ENCODE results near the gene CDYL. TPM values are rescaled to one million over a fixed set of nuclear protein-coding genes. Genes with fewer than 3 reads are reported as not detected.
"Not testable (repeated sequence)": the region's sequence is repeated elsewhere in the genome, so short reads cannot be mapped to it uniquely, and the experiment has no call there.

CDYL gene
- total RNA-seq, 1 donor from 2014 or later = 51.9 TPM

DNA sequence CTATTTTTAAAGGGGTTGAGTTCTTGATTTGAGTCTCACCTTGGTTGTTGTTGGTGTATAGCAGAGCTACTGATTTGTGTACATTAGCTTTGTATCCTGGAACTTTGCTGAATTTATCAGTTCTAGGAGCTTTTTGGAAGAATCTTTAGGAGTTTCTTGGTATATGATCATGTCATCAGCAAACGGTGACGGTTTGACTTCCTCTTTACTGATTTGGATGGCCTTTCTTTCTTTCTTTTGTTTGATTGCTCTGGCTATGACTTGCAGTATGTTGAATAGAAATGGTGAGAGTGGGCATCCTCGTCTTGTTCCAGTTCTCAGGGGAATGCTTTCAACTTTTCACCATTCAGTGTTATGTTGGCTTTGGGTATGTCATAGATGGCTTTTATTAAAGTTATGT lies 64.0 kb downstream of the CDYL start:
- DNase-seq (ENCODE audit: low spot score) = no peak

DNA sequence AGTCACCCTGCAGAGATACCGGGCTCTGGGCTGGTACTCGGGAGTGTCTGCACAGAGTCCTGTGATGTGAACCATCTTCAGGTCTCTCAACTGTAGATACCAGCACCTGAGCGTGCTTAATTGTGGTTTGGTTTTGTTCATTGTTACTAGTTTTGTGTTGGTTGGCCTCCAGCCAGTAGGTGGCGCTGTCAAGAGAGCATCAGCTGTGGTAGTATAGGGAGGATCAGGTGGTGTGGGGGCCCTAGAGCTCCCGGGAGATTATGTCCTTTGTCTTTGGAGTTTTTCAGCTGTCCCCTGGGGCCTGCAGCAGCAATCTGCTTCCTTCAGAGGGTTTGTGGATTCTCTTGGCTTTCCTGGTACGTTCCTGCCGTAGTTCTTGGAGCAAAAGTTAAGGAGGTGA lies 67.9 kb downstream of the CDYL start:
- no peak for DNase-seq (ENCODE audit: low spot score)

DNA sequence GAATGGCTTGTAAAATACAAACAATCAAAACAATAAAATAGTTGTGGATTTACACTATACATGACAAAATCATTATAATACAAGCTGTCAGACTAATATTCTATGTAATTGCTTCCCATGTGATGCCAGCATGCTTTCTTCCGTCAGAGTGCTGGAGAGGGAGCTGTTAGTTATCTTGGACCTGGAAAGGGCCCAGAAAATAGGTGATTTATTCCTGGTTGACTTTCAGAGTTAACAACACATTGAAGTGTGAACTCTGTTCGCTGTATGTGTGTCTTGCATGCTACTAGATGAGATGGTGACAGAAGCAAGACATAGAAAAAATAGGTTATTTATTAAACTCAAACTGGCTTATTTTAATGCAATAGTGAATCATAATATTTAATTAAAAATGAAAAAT lies 70.2 kb downstream of the CDYL start:
- no peak for DNase-seq (ENCODE audit: low spot score)

DNA sequence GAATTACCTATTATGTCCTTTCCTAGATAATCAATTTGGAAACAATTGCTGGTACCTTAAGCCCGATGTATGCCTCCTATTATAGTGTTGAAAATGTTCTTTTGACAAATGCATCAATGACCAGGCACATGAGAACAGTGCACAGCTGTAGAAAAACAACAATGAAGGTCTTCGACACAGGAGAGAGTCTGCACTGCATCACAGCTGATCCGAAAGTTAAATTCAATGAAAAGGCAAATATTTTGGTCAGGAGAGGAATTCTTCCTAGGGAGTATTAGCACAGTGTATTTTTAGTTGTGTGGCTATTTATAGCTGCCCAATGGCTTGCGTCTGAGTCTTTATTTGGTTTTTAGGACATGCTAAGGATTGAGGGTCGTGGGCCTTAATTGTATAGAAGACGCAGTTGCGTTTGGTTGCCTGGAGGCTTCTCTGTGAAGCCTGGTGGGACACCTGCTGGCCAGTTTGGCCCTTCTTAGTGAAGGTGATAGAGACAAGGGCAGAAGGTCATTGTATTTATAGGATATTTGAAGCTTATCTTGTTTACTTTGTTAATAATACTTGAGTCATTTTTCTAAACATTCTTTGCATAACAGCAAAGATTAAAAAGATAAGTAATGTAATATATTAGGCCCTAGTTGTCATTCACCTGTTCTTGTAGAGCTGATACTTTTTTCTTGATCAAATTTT lies 72.3 kb downstream of the CDYL start:
- DNase-seq (ENCODE audit: low spot score) = no peak

DNA sequence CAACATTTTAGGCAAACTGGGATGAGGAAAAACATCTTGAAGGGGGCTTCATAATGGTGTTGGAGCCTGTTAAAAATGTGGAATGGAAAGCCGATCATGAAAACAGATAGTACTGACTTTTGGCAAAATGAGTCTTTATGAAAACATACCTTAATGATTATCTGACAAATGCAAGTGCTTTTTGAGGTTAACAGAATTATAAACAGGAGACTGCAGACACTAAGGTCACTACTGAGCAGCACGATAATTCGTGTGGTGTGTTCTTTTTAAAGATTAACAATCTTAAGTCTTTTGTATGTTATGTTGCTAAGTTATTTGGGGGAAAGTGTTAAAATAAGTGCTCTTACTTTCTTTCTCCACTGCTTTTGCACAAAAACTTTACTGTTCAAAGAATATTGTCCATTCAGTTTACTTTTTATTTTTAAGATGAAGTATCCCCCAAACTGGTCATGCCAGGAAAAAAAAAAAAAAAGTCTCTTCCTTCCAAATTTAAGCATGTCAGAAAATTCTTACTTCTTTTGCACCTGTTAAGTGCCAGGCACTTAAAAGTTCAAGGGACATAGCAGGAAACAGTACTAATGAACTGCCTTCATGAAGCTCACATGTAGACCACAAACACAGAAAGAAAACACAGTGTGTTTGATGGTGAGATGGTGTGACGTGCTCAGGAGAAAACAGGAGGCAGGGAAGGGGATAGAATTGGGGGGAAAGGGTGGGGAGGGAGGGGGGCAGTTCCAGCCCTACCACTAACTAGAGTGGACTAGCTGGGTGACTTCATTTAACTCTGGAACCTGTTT lies 73.2 kb downstream of the CDYL start:
- no peak for DNase-seq (ENCODE audit: low spot score)

DNA sequence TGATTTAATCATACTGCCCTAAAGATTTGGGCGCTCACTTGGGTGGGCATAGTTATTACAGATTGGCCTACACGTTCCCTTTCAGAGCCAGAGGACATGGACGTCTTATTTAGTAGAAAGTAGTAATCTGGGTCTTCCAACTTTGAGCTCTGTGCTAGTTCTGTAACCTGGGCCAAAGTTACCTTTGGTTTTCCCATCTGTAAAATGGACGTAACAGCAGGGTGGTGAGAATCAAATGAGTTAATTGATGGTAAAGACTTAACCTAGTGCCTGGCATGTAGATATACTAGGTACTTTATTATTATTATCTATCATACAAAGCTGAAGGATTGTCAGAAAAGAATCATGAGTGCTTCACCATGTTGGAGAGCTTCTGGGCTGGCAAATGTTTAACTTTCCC lies 74.8 kb downstream of the CDYL start:
- DNase-seq (ENCODE audit: low spot score) = no peak

DNA sequence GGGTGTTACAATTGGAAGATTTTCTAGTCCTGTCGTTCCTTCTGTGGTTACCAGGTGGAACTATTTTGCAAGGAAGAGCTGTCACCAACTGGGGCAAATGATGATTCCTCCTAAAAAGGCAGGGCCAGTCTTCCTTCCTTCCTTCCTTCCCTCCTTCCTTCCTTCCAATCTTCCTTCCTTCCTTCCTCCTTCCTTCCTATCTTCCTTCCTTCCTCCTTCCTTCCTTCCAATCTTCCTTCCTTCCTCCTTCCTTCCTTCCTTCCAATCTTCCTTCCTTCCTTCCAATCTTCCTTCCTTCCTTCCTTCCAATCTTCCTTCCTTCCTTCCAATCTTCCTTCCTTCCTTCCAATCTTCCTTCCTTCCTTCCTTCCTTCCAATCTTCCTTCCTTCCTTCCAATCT lies 76.0 kb downstream of the CDYL start:
- DNase-seq (ENCODE audit: low spot score) = not testable (repeated sequence)

DNA sequence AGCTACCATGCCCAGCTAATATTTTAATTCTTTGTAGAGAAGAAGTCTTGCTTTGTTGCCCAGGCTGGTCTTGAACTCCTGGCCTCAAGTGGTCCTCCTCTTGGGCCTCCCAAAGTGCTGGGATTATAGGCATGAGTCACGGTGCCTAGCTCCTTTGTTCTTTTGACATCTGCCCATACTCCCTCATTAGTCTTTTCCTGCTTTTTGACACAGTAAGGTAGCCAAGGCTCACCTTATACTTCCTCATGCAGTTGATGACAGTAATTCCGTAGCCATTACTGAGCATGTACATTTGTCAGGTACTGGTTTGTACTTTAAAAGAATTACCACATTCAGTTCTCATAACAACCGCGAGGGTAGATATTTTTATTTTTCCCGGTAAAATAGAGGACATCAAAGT lies 76.7 kb downstream of the CDYL start:
- DNase-seq (ENCODE audit: low spot score) = no peak

DNA sequence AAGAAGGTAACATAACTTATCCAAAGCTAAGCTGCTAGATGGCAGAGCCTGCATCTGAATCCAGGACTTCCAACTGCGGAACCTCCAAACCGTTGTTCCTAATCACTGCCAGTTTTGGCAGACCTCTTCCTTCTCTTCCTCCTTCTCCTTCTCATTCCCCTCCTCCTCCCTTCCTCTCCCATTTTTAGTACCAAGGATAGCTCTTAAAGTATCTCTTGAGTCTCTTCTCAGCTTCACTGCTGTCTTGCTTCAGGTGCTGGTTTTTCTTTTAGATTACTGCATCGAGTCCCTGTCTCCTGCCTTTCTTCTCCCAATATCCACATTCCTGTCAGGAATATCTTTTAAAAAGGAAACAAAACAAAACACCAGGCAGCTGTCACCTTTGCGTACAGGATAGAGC lies 77.1 kb downstream of the CDYL start:
- no peak for DNase-seq (ENCODE audit: low spot score)

DNA sequence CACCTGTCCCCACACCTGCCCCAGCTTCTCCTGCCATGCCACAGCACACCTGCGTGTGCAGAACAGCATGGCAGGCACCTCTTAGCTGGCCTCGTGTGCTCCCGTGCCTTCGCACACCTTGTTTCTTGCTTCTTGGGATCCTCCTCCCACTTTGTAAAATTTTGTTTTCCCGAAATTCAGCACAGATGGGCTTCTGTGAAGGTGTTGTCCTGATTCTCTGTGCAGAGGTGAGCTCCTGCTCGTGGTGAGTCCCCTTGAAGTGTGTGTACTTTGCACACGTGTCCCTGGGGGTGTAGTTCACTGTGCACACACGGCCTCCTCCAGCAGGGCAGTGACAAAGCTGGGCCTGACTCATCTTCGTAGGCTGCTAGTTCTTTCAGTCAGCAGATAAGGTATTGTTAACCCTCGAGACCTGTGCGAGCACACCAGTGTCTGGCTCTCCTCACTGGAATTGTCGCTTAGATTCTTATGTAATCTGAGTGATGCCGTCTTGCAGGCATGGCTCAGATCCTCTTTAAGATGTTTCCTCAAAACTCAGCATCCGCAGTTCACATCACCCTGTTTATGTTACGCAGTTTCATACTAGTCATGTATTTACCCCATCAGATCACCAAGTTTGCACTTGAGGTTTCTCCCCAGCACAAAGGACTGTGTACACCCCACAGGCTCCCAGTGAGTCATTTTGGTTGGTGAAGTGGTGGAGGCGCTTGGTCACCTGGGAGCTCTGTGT lies 77.7 kb downstream of the CDYL start:
- DNase-seq (ENCODE audit: low spot score) = no peak

DNA sequence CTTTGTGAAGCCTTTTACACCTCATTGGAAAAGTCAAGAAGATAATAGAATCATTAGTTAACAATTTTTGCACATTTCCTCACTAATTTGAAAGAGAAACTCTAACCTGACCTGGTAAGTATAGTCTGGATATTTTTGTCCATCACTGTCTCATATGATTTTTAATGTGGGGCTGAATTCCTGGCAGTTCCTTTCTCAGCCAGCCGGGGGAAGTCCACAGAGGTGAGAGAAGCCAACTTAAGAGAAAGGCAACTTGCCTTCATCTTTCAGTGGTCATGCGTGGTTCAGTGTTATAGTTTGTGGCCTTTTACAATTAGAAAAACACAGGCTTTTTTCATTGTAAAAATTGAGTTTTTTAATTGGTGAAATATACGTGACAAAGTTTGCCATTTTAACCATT lies 80.6 kb downstream of the CDYL start:
- no peak for DNase-seq (ENCODE audit: low spot score)

DNA sequence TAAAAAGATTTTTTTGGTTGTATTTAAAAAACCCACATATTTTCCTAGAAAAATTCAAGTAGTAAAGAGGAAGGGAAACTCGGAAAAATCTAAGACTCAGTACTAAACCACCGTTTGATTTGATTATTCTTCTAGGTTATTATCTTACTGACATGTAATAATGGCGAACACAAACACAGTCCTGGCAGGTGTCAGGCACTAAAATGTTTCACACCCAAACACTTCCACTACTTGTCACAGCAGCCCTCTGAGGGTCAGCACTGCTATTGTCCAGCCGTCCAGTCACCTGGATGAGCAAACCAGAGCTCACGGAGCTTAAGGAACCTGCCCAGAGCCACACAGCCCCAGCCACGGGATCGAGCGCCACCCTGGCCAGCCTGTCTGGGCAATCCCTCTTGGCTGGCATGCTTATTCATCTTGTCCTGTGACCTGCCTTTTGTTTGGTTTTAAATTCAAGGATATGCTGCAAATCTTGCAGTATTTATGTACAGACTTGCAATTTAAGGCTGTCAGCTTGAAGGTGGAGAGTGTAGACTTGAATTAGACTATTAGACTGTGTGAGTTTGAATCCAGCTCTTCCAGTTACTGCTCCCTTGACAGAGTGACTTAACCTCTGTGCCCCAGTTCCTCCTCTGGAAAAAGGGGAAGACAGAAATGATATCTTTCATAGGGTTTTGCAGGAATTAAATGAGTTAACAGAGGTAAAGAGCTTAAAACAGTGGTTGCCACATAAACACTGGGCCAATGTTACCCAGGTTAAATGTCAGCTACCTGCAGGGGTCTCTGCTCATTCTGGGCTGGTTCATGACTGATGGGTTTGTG lies 82.2 kb downstream of the CDYL start:
- DNase-seq (ENCODE audit: low spot score) = no peak

DNA sequence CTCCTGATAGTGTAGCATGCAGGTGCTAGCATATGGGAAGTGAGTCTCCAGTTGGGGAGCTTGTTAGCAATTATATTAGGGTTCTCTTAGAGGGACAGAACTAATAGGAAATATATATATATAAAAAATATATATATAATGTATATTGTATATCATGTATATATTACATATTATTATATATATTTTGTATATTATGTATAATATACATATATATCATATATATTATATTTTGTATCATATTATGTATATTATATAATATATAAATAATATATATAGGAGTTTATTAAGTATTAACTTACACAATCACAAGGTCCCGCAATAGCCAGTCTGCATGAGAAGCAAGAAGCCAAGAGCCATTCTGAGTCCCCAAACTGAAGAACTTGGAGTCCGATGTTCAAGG lies 84.2 kb downstream of the CDYL start:
- no peak for DNase-seq (ENCODE audit: low spot score)

DNA sequence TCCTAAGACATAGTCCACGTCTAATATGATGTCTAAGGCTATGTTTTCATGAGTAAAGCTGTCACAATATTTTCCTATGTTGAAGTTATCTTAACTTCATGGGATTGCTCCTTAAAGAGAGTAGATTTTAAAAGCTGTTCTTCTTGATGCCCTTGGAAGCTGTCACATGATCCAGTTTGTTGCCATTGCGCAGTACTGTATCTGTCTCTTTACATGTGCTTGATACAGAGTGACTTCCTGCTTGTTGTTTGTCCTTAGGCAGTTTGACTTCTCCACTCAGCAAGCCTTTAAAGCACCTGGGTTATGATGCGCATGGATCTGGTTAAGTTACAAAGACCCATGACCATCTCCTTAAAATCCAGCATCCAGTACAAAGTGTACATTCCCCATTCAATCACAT lies 85.4 kb downstream of the CDYL start:
- DNase-seq (ENCODE audit: low spot score) = no peak

DNA sequence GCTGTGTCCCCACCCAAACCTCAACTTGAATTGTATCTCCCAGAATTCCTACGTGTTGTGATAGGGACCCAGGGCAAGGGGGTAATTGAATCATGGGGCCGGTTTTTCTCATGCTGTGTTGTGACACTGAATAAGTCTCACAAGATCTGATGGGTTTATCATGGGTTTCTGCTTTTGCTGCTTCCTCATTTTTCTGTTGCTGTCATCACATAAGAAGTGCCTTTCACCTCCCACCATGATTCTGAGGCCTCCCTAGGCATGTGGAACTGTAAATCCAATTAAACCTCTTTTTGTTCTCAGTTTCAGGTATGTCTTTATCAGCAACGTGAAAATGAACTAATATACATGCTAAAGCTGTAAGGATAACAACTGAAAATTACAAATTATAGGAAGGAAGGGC lies 88.3 kb downstream of the CDYL start:
- DNase-seq (ENCODE audit: low spot score) = no peak

DNA sequence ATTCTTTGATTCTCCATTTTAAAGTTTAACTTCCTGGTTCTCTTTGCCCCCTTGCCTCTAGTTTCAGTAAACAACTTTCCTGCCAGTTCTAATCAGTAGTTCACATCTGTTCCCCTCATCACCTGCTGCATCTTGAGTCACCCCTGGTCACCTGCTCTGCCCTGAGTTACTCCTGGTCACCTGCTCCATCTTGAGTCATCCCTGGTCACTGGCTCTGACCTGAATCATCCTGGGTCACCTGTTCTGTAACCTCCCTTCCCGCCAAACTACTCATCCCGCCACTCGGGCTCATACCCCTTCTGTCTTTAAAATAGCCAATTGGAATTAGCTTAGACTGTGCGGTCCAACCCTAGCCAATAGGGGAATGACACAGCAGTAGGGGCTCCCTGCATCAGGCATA lies 88.8 kb downstream of the CDYL start:
- DNase-seq (ENCODE audit: low spot score) = not testable (repeated sequence)

DNA sequence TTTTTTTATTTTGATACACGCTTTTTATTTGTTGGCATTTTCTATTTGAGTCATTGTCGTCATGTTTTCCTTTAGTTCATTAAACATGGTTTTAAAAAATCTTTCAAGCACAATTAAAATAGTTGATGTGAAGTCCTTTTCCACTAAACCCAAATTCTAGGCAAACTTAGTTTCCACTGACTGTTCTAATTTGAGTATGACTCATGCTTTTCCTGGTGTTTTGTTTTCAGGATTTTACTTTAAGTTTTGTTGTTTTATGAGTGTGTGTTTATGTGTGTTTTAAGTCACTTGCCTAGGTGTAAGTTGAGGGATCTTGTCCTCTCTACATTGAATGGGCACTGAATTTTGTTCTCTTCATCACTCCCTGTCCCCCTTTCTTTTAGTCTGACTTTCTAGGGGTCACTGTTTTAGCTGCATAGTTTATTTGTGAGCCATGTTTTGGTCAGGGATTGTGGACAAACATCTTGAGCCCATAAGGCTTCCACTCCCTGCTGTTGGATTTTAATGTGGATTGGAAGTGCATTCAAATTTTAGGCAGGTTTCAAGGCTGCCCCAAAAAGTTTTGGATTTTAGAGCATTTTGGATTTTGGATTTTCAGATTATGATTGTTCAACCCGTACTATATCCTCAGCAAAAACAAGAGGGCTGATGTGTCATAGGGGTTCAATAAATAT lies 94.8 kb downstream of the CDYL start:
- no peak for DNase-seq (ENCODE audit: low spot score)

DNA sequence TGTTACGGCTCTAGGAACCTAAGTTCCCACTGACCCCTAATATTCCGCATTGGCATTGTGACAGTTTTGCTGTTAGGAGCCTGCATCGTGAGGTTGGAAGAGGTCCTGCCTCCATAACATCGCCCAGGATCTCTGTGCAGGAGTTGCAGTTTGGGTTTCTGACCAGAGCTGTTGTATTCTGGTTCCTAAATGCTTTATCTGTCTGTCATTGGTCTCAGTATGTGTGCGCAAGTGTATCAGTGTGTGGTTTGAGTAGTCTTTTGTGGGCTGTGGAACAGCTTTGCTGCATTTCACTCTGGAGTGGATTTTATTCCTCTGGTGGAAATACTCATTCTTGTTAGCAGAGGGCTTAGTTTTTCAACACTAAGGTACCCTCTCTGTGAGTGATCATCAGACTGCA lies 95.6 kb downstream of the CDYL start:
- DNase-seq (ENCODE audit: low spot score) = no peak

DNA sequence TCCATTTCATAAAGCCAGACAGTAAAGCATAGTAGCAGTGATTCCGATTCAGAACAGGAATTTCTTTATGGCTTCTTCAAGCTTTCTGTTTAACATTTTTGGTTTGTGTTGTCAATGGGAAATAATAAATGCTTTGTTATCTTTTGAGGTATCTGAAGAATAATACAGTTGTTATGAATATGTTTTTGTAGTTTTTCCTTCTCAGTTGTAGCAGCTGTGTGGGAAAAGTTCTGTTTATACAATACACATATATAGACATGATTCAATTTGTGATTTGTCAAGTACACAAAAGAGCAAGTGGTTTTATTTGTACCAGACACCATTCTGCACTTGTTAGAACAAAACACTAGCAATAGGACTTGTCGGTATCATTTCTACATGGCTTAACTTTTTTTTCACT lies 96.6 kb downstream of the CDYL start:
- no peak for DNase-seq (ENCODE audit: low spot score)

DNA sequence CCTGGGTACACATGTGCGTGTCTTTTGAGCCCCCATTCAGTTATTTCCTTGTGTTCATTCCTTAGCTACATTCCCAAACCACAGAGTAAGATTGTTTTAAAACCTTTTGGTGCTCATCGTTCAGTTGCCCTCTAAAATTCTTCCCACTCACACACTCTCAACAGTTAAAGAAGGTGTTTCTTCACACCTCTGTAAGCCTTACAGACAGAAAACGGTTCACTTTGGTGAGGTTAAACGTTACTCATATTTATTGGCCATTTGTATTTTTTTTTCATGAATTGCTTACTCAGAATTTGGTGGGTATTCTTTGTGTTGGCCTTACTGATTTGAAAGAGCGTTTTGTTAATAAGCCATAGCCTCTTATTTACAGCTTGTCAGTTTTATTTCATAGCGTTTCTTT lies 97.7 kb downstream of the CDYL start:
- DNase-seq (ENCODE audit: low spot score) = no peak

DNA sequence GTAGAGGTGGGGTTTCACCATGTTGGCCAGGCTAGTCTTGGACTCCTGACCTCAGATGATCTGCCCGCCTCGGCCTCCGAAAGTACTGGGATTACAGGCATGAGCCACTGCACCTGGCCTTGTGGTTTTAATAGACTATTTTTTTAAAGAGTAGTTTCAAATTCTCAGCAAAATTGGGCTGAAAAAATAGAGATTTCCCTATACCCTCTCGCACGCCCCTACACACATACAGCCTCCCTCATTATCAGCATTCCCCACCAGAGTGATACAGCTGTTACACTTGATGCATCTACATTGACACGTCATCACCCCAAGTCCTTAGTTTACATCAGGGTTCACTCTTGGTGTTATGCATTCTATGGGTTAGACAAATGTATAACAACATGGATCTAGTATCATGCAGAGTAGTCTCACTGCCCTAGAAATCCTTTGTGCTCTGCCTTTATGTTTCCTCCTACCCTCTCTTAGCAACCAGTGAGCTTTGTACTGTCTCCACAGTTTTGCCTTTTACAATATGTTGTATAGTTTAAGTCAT lies 103.6 kb downstream of the CDYL start:
- no peak for DNase-seq (ENCODE audit: low spot score)
